GM18520 (cell line): ENCODE measurements around the gene ARHGEF12.

Experiments
- ATAC-seq: cut with Tn5 transposase; IDR thresholded peaks from one replicate; pipeline ENCODE4 v1.9.1; 2021; ENCODE audit not compliant: unreplicated experiment

The ARHGEF12 gene

DNA sequence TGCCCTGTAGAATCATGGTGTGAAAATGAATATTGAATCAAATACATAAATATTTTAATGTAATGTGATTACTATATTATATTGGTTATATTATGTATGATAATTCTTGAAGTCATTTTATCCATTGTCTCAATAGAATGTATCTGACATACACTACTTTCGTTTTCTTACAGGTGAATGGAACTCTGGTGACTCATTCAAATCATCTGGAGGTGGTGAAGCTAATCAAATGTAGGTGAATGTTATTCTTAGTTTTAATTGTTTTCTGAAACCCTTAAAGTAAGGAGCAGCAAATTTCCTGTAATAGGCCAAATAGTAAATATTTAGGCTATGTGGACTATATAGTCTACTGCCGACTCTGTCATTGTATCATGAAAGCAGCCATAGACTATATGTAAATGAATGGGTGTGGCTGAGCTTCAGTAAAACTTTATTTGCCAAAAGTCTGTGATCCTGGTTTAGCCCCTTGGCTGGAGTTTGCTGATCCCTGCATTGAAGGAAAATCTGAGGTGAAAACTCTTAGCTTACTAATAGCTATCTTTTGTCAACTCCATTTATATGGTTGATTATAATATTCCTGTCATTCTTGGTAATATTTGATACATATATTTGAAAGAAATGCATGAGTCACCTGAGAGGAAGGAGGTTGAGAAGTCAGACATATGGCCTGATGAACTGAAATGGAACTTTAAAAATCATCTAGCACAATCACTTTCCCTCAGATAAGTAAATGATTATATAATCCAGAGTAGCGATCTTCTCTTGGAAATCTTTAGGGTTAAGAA is 88.2 kb downstream of the ARHGEF12 start:
- no peak for ATAC-seq

DNA sequence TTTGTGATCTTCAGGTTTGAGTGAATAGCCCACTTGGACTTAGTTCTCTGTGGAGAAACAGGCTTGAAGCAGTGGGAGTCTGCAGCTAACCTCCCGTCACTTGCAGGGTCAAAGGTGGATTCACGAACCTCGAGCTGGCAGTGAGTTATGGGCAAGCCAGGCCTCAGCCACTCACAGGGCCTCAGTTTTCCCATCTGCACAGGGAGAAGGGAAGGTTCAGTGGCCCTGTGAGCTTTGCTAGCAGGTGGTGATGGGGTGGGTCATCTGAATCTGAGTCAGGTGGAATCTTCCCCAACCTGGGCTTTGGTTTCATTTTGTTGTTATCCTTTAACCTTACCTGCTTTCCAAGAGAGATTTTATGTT is 88.7 kb downstream of the ARHGEF12 start:
- ATAC-seq: no peak

DNA sequence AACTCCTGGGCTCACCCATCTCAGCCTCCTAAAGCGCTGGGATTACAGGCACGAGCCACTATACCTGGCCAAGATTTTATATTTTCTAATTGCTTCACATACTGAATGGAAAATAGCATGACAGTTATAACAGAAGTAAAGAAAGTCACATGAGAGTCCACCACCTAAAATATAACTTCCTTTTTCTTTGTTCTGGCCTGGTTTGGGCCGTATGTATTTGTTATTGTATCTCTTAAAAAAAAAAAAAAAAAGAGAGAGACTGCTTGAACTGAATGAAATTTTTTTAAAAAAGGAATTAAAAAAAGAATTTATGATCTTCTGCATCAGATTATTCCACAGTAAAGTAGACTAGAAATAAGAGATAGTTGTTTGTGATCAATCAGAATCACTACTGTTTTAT is 89.3 kb downstream of the ARHGEF12 start:
- no peak for ATAC-seq

DNA sequence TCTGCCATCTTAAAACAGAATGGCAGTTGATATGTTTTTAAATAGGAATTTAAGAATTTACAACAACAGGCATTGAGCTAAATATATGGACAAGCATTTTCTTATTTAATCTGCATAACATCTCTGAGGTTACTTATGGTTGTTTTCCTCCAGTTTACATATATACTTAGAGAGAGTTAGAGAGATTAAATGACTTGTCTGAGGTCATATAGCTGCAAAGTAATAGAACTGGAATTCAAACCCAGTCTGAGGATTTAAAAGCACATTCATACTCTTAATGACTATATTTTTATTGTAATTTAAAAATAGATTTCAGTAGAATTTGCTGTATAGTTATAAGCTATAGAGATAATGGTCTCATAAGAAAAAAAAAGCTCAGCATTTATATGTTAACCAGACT is 93.9 kb downstream of the ARHGEF12 start:
- ATAC-seq: no peak

DNA sequence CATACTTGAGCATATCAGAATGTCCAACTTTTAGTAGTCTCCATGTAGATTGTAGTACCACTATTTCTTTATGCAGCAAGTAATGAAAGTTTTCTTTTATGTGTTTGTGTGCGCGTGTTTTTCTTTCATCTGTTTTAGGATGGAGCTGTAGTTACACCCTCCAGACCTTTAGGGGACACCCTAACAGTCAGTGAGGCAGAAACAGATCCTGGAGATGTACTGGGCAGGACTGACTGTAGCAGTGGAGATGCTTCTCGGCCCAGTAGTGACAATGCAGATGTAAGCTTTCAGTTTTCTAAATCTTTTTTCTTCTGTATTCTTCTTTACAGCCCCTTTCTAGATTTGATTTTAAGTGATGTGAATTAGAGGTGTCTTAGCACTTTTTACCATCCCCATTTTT is 95.4 kb downstream of the ARHGEF12 start:
- ATAC-seq: no peak

DNA sequence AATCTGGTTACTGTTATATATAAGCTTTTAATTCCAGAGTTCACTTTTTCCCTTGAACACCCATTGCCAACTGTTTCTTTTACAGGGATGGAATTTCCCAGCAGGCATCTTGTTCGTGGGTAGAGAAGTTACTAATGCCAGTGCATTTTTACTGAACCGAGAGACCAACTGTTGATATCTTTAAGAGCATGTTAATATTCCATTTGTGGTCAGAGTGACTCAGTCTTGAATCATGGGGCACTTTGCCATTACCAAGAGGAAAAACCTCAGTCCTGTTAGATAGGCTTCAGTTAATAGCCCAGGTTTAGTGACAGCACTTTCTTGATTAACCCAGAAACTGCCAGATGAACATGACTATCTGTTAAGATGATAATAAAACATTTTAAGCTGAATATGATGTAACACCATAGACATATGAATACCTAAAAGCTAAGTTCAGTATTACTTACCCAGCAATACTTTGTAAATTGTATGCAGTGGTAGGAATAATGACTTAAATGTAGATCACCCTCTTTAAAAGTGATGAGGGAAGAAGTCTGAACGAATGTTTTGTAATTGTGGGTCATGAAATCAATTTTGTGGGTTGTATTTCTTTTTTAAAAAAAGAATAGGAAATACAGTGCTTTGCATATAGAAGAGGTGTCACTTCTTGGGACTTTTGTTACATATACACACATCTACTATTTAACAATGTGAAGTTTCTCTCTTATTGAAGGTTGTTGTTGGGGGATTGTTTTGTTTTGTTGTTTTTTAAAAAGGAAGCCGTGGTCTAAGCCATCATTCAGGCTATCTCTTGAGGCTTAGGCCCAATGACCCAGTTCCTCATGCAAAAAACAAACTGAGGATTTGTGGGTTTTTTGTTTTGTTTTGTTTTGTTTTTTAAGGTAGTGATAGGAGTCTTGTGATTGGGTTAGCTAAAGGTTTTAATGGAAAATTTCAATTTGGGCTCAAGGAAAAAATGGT is 96.1 kb downstream of the ARHGEF12 start:
- peak; percentile 48 for ATAC-seq

DNA sequence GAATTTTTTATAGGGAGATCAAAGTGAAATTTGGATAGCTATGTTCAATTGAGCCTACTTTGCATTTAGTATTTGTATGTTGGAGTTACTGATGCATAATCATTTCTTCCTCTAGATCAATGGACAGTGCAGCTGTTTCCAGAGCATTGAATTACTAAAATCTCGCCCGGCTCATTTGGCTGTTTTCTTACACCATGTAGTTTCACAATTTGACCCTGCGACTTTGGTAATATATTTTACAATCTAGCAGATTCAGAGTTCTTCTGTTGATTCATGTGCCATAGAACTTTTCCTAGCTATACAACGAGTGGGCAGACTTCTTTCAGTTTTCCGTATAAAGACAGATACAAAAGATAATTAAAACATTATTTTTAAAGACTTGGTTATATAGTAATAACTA is 105.4 kb downstream of the ARHGEF12 start:
- ATAC-seq: no peak

DNA sequence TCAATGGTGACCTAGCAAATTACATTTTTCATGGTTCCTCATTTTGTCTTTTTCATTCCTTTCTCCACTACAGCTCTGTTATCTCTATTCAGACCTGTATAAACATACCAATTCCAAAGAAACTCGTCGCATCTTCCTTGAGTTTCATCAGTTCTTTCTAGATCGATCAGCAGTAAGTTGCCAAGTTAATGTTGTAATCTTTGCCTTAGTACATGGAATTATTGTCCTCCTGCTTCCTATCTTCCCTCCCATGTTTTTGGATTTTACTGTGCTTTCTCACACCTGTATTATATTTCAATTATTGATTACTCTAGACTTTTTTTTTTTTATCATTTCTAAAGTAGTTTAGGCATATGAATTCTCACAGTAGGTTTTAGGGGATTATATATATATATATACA is 105.8 kb downstream of the ARHGEF12 start:
- no peak for ATAC-seq

DNA sequence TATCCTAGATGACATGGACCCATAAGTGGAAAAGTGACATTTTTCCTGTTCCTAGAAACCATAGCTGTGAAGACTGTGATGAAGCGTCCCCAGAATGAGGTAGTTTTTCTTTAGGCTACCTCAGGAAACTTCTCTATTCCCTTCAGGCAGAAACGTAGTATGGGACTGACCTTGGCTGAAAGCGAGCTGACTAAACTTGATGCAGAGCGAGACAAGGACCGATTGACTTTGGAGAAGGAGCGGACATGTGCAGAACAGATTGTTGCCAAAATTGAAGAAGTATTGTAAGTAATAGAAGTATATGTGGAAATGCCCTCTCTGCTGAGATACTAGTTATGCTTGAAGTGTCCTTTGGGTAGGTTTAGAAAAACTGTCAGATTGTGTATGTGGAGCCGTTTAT is 110.6 kb downstream of the ARHGEF12 start:
- no peak for ATAC-seq

DNA sequence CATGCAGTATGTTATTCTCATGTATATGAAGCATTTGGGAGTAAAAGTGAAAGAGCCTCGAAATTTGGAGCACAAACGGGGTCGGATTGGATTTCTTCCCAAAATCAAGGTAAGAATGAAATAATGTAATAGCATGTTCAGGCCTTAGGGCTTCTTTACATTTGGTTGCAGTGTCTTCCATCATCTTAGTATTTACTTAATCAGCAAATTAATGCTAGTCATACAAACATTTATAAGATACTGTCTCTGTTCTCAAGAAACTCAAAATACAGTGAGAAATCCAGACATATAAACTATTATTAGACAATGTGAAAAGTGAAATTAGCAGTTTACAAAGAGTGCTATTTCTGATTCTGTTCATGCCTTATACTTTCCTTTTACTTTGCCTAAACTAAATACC is 112.0 kb downstream of the ARHGEF12 start:
- no peak for ATAC-seq

DNA sequence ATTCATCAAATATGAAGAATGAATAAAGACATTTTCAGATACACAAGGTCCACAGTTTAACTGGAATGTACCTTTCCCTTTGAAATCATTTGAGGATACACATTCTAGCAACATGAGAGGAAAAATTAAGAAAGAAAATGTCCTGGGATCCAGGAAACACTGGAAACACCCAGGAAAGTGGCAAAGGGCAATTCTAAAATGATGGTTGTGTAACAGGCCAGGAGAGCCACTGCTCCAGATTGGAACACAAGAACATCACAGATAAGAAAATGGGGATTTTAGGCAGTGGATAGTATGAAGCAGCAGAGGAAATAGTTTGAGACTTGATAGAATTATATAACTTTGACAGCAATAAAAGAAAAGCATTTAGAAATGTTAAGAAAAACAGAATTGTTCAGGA is 119.3 kb downstream of the ARHGEF12 start:
- no peak for ATAC-seq

DNA sequence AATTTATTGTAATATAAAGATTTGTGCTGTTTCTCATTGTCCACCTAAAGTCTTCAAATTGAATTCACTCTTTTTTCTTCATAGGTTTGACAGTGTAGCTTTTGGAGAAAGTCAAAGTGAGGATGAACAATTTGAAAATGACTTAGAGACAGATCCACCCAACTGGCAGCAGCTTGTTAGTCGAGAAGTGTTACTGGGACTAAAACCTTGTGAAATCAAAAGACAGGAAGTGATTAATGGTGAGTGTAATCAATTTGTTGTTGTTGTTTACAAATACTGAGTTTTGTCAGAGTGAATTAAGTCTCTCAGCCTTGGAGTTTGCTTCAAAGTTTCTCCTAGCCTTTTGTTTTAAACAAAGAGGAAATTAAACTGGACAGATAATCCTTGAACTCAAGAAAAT is 121.8 kb downstream of the ARHGEF12 start:
- no peak for ATAC-seq

DNA sequence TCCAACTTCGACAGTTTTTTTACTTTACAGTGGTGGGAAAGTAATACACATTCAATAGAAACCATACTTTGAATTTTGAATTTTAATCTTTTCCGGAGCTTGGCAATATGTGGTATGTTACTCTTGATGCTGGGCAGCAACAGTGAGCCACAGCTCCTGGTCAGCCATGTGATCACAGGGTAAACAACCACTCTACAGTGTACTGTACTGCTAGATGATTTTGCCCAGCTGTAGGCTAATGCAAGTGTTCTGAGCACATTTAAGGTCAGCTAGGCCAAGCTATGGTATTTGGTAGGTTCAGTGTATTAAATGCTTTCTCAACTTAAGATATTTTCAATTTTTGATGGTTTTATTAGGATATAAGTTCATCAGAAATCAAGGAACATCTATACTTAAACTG is 126.6 kb downstream of the ARHGEF12 start:
- no peak for ATAC-seq

DNA sequence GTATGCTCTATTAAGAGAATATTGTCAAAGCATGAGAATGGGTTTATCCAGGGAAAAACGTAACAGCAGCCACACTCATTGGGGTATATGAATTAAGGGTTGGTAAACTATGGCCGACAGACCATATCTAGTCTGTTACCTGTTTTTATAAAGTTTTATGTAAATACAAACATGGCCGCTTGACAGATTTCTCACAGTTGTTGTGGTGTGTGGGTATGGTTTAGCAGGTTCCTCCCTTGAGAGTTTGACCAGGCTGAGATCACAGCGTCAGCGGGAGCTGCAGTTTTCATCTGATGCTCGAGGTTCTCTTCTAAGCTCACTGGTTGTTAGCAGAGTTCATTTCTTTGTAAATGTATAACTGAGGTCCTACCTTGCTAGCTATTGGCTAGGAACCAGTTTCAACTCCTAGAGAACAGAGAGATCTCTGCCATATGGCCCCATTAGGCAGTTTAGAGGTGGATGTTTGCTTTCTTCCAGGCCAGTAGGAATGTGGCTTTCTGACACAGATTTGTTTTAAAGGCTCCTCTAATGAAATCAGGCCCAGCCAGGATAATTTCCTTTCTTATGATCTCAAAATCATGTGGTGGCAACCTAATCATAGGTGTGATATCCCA is 129.8 kb downstream of the ARHGEF12 start:
- no peak for ATAC-seq

DNA sequence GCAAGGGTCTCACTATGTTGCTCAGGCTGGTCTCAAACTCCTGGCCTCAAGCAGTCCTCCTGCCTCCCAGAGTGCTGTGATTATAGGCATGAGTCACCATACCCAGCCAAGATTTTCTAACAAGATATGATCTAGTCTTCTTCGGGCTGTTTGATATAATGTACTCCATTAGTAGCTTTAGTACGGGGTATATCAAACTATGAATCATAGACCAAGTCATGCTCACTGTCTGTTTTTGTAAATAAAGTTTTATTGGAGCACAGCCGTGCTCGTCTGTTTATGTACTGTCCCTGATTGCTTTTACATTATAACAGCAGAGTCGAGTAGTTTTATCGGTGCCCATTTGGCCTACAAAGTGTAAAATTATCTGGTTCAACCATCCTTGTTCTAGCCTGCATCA is 131.4 kb downstream of the ARHGEF12 start:
- no peak for ATAC-seq

DNA sequence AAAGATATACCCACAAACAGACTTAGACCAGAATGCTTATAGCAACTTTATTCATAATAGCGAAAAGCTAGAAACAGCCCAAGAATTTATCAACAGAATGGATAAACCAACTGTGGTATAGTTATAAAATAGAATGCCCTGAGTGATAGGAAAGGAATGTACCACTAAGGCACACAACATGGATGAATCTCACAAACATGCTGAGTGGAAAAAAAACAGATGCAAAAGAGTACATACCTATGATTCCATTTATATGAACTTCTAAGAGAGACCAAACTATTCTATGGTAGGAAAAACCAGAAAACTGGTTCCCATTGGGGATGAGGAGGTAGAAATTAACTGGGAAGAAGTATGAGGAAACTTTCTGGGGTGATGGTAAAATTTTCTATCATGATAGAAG is 134.9 kb downstream of the ARHGEF12 start:
- no peak for ATAC-seq

DNA sequence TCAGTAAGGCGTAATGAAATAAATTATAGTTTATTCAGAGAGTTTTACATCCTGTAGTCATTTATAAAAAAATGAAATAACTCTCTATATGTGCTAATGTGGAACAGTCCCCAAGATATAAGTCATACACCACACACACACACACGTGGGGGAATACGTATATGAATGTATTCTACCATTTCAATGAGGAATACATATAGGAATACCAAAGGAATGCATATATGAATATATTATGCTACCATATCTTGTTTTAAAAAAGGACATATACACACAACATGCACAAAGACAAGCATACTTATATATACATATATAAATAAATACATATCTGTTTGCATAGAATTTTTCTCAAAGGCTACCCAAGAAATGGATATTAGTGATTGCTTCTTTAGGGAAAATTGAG is 135.8 kb downstream of the ARHGEF12 start:
- no peak for ATAC-seq

DNA sequence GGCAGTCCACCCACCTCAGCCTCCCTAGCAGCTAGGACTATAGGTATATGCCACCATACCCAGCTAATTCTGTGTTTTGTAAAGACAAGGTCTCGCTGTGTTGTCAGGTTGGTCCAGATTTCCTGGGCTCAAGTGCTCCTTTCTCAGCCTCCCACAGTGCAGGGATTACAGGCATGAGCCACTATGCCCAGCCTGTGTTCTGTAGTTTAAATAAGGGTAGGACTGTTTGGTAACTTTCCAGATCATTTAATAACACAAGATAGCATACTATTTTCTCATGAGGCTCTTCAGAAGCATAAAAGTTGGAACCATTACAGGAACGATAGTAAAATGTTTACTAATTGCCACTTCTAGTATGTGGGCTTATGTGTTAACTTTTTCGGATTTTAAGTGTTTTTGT is 137.3 kb downstream of the ARHGEF12 start:
- no peak for ATAC-seq

DNA sequence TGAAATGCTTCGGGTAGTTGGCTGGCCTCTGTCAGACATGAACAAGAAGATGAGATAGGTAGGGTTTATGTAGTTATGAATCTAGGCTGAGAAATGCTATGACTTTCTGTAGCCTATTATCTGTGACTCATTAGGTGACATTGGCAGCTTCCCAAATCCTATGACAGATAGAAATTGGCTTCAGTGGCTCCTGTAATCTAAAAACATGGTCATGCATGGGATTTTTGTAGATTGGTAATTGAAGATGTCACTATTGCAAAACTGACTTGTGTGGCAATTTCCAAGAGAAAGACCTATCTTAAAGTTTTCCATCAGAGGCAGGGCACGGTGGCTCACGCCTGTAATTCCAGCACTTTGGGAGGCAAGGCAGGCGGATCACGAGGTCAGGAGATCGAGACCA is 145.9 kb downstream of the ARHGEF12 start:
- no peak for ATAC-seq

DNA sequence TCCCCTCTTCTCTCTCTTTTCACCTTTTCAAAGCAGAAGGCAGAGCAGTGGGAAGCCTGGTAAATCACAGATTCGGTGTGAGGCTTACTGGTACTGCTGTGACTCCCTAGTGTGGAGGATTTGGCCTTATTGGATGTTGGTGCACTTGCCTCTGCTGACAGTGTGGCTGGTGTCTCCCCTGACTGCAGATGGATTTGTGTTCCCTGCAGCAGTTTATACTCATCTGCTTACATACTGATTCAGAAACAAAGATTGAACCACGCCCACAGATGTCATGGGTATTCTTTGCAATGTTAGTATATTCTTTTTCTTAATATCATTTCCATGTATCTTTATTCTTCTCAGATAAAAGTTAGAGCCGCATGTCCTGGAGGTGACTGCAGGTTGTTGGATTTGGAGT is 148.5 kb downstream of the ARHGEF12 start:
- no peak for ATAC-seq

DNA sequence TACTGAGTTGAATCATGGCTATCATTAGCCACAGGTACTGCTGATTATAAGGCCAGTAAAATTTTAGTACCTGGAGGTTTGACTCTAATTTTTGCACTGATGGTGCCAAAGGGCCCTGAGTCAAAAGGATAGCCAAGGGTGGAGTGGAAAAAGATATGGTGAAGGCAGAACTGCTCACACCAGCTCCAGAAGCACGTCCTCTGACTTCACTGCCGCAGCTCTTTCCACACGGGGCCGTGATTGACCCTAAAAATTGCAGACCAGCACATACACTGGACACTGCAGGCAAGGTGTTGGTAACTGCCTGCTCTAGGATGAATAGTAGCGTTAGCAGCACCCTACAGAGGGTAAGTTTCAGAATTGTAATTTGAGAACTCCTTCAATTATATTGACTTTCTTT is 149.9 kb downstream of the ARHGEF12 start:
- no peak for ATAC-seq

DNA sequence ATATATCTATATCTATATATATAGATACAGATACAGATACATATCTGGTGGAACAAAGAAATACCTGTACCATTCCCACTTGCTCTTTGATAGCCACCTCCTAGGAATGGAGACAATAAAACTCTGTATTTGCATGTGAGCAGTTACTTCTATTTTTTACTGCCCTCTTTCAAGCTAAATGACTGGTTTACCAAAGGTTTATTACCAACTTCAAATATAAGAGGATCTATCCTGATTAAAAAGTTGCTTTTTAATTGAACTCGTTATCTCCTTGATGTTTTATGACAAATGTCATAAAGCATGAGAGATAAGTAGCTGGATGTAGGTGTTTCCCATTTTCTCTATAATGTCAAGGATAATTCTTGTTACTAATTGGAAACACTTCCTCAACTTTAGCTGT is 153.6 kb downstream of the ARHGEF12 start:
- no peak for ATAC-seq
